NCI-H2196 (cell line): Measurements from ENCODE around the gene PRX.
"Not testable (repeated sequence)": the region's sequence is repeated elsewhere in the genome, so short reads cannot be mapped to it uniquely, and the experiment has no call there.

Experiments used
- DNase-seq: peaks from one replicate; lab custom pipeline; 2025; ENCODE audit not compliant: unreplicated experiment; lab: John Stamatoyannopoulos, UW

PRX gene

GRCh38 chr19:40441719-40442253 is 28.6 kb upstream of the PRX start:
- DNase-seq, result no peak

- DNase-seq, result no peak
Observed at GRCh38 chr19:40438284-40438683, 25.1 kb upstream of the PRX start.

GRCh38 chr19:40433391-40434216 is 20.4 kb upstream of the PRX start:
- DNase-seq, result peak; percentile 92

- DNase-seq, result not testable (repeated sequence)
Observed at GRCh38 chr19:40432760-40433159, 19.6 kb upstream of the PRX start.

- no peak for DNase-seq
Observed at GRCh38 chr19:40431698-40432097, 18.5 kb upstream of the PRX start.

GRCh38 chr19:40430242-40430641 is 17.1 kb upstream of the PRX start:
- DNase-seq, result not testable (repeated sequence)

GRCh38 chr19:40428197-40428596 is 15.0 kb upstream of the PRX start:
- DNase-seq, result not testable (repeated sequence)

- DNase-seq, result peak; percentile 99
Observed at GRCh38 chr19:40425450-40426287, 12.5 kb upstream of the PRX start, which contains the start of gene SERTAD1. TSS of gene SERTAD1 (minus strand) at chr19:40425992. CDS start at chr19:40423546, 2,446 bp downstream.

GRCh38 chr19:40424637-40425449 is 11.7 kb upstream of the PRX start:
- DNase-seq, result no peak

- no peak for DNase-seq
Observed at GRCh38 chr19:40423938-40424337, 10.8 kb upstream of the PRX start.

GRCh38 chr19:40422748-40423566 is 9.8 kb upstream of the PRX start:
- DNase-seq, result no peak

- DNase-seq, result no peak
Observed at GRCh38 chr19:40421993-40422747, 9.0 kb upstream of the PRX start.

GRCh38 chr19:40420766-40421765 is 7.9 kb upstream of the PRX start:
- DNase-seq, result peak; percentile 92

- DNase-seq, result no peak
Observed at GRCh38 chr19:40420451-40420765, 7.2 kb upstream of the PRX start.

GRCh38 chr19:40419780-40420179 is 6.6 kb upstream of the PRX start:
- DNase-seq, result no peak

- no peak for DNase-seq
Observed at GRCh38 chr19:40419066-40419612, 6.0 kb upstream of the PRX start.

- no peak for DNase-seq
Observed at GRCh38 chr19:40418040-40418439, 4.9 kb upstream of the PRX start.

GRCh38 chr19:40417643-40417981 is 4.4 kb upstream of the PRX start:
- no peak for DNase-seq
